Esophagus mucosa (tissue), 1 donor: ENCODE results near the gene ZBTB20. TPM values are rescaled to one million over a fixed set of nuclear protein-coding genes. Genes with fewer than 3 reads are reported as not detected.
"Not testable (repeated sequence)": the region's sequence is repeated elsewhere in the genome, so short reads cannot be mapped to it uniquely, and the experiment has no call there.

Source experiments
- ATAC-seq: fragments of 200-7000 bp; cut with Tn5 transposase; one replicate; pipeline ENCODE4 v1.9.1; 2020
- total RNA-seq: library from RNA; stranded (reverse); gene quantifications from one replicate; pipeline ENCODE4 v1.2.4, GENCODE V29; 2023
- donor health status: DM: yes; HTN: yes; CAD: no.

Gene ZBTB20
- total RNA-seq, 1 donor from 2014 or later: 7.3 TPM

DNA sequence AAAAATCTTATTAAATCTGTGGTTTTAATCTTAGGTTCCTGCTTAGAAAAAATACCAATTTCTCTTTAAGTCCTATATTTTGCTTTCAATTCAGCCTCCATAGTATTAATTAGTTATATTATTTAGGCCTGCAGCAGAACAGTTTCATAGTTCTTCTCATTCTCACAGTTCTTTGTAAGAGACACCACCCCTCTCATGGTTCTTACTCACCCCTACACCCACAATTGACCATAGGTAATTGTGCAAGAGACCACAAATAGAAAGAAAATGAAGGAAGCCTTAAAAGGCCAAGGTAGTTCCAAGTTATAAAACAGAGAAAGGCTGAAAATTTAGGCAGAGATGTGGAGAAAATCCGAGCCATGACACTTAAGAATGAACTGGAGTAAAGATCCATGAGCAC is 438.0 kb downstream of the ZBTB20 start:
- no peak for ATAC-seq

GRCh38 chr3:114707252-114707860 is 439.7 kb downstream of the ZBTB20 start:
- ATAC-seq: no peak

GRCh38 chr3:114706591-114707232 is 440.4 kb downstream of the ZBTB20 start:
- ATAC-seq: peak; percentile 84

DNA sequence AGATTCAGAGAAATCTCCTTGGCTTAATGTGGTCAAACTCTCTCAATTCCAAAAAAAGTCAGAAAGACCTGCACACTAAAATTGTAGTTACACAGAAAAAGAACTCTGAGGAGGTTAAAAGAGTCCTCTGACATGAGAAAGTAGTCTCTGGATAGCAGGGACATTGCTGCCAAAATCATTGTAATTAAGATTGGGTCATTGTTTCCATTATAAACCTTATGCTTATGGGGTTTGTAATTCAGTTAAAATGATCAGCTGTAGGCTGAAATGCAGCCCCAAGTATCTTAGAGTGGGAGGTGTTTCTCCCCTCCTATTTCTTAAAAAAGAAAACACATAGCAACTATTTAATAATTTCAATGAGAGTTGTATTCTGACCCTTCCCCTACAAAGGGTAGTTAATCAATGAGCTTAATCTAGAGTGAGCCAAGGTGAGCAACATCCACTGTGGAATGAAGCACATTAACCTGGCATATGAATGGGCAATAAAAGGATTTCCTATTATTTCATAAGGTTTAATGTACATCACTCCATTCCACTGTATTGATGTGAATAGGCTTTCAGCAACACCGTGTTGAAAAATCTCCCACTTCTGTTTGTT is 446.4 kb downstream of the ZBTB20 start:
- no peak for ATAC-seq

- no peak for ATAC-seq
Observed at GRCh38 chr3:114698146-114699105, 448.7 kb downstream of the ZBTB20 start.

DNA sequence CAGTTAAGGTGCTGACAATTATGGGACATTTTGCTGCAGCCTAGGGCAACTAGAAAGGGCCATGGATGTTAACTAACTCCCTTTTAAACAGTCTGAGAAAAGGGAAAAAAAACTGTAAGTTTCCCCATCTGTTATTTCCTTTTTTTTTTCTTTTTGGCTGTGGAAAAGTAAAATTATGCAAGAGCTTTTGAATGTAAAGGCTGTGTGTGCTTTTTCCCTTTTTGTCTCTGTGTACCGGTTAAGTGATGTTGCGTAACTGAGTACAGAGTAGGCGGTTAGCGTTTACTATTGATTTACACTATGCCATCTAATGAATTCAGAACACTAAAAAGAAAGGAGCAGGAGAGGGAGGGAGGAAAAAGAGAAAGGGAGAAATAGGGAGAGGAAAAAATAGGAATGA is 449.7 kb downstream of the ZBTB20 start:
- no peak for ATAC-seq

GRCh38 chr3:114694251-114694650 is 452.8 kb downstream of the ZBTB20 start:
- ATAC-seq: no peak

- no peak for ATAC-seq
Observed at GRCh38 chr3:114691871-114692270, 455.2 kb downstream of the ZBTB20 start.

DNA sequence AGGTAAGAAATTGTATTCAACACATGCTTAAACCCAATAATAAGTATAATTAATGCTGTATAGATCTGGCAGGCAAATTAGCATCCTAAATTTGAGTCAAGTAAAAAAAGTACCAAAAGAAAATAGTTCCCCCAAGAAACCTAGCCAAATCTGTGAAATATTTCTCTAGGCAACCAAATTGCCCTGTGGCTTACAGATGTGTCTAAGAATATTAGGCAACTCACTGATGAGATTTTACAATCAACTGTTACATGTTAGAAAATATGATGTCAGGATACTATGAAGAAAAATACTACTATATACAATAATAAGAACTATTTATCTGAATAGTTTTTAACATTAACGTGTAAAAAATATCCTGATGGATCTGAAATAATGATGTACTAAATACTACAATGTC is 456.2 kb downstream of the ZBTB20 start:
- no peak for ATAC-seq

DNA sequence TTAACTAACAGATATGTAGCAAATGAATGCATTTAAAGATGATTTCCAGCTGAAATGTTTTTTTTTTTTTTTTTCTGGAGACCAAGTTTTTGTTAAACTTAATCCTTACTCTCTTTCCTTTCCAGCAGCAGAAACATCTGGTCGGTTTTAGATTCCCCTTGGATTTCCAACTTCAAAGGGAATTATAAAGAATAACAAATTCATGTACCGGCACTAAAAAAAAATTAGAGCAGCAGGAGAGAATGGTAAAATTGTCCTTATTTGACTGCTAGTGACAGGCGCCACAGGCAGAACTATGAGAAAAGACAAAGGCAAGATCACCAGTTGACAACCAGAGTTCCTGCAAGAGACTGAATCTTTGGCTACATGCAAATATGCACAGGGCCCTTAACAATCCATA is 459.9 kb downstream of the ZBTB20 start:
- no peak for ATAC-seq

DNA sequence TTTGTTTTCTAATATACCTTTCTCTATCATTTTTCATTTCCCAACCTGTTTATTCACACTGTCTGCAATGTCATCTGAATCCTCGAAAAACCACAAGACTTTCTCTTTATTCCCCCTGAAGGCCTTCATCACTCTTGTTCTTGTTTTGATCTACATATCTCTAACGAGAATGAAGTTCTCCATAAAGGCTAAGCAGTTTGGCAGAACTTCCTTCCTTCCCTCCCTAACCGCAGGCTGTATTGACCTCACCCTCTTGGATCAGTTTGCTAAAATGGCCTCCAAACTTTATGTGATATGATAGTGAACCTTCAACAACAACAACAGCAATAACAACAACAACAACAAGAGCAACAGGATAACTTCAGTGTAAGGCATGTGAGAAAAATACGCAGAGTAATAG is 460.5 kb downstream of the ZBTB20 start:
- ATAC-seq: no peak

DNA sequence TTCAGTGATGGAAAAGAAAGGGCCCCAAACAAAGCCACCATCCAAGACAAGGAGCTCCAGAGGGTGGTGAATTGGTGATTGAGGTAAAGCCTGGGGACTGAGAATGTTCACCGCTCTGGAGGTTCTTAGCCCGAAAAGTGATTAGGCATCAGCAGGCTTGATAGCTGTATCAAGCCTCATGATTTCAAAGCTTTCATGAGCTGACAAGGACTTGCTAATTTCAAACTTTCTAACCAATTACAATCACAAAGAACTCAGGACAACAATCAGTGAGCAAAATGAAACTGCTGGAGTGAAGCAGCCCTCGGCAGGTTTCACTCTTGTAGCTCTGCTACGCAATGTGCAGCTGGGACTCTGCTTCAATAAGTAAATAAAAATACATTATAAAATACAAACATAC is 461.9 kb downstream of the ZBTB20 start:
- ATAC-seq: no peak

DNA sequence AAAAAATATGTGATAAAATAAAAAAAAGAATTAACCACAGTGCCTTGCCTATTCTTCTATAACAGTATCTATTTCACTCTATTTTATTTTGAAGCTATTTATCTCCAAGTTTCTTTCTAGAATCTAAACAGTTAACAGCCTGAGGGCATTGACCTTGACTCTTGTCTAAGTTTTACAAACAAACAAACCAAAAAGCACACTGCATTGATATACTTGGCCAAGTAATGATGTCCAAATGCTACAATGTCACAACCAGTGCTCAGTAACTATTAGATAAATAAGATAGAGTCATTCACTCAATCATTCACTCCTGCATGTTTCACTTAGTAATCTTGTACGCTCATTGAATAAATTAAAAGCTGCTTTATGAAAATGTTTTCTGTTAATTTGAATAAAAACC is 466.8 kb downstream of the ZBTB20 start:
- ATAC-seq: no peak

- ATAC-seq: not testable (repeated sequence)
Observed at GRCh38 chr3:114679773-114680172, 467.3 kb downstream of the ZBTB20 start.

DNA sequence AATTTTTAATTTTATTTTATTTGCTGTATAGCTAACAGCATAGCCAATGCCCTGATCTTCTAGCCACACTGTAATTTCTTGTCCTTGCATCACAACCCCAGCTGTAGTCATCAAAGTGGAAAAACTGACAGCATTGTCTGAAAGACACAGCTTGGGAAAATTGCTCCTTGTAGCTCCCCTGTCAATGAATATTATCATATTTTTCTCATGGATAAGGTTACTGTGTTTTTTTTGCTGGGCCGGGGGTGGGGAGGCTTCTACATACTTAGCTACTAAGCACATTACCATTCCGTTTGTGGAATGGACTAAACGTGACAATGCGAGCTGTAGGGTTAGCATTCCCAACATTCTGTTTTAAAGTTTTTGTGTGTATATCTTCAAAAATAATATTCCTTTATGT is 472.0 kb downstream of the ZBTB20 start:
- ATAC-seq: no peak

DNA sequence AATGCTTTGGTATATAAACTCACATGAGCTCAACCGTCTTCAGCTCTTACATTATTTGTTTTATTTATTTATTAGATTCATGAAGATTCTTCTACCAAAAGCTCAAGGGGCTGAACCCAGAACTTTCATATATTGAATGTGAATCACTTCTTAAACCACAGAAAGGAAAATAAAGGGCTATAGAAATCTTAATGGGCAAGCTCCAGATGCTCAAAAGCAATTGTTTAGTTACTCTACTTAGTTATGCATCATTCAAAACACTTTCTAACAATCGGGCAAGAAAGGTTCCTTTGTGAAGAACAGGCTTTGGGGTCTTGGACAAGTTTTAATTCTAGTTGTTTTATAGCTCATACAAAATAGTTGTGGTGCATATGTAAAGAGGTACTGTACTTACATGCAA is 473.1 kb downstream of the ZBTB20 start:
- ATAC-seq: no peak

GRCh38 chr3:114673481-114673880 is 473.6 kb downstream of the ZBTB20 start:
- no peak for ATAC-seq

DNA sequence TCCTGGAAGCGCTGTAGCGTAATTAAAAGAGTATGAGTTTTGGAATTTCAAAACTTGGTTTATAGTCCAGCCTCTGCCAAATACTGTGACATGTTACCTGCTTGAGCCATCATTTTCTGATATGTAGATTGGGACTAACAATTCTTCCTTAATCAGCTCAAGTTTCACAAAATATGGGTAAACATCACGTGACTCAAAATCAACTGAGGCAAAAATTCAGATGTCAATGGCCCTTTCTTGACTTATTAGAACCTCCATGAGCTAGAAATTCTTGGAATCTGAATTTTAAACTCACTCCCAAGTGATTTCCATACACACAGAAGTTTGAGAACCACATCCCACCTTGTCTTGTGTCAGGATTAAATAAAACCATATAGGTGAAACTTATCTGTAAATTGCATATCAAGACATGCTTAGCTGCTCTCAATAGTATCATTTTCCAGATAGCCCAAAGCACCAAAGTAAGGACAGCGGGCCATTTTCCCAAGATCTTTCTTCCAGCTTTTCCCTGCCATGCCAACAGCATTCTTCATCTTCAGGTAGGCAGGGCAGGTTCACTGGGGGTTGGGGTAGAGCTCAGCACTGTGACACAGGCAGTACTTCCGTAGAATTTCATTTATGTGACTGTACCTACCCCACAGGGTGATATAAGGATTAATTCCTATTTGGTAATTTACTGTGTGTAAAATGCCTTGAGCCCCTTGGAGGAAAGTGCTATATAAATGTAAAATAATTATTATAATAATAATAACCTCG is 474.2 kb downstream of the ZBTB20 start:
- no peak for ATAC-seq

DNA sequence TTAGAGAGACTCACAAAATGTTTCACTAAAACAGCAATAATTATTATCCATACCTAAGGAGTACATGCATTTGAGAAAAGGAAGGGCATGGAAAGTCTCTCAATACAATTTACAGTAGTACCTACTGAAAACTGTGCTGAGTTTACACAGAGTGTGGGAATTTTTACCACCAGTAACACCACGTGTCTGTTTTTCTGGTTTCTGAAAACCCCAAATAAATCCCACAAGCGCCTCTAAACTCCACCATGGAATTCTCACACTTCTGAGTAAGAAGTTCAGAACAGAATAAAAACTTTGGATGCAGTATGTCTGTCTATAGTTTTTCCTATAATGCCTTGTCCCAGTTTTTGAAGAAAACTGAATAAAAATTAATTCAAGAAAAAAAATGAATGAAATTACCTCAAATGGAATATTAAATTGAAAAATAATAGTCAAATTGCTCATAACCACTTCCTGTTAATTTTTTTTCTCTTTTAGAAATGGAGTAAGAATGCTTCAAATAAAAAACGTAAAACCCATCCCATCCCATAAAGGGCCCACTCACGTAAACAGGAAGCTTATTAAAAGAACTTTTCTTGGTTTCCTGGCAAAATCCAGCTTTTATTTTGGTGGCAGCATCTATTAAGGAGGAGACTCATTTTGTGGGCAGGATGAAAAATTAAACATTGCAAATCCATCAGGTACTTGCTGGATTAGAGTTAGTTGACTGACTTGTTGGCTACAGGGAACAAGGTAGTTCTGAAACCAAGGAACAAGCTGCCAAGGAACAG is 475.2 kb downstream of the ZBTB20 start:
- ATAC-seq: no peak

GRCh38 chr3:114669614-114670013 is 477.5 kb downstream of the ZBTB20 start:
- ATAC-seq: no peak

- no peak for ATAC-seq
Observed at GRCh38 chr3:114668099-114668498, 479.0 kb downstream of the ZBTB20 start.

GRCh38 chr3:114666623-114667022 is 480.5 kb downstream of the ZBTB20 start:
- no peak for ATAC-seq
